Measurements from ENCODE around the gene TM7SF3.

TM7SF3 gene

DNA sequence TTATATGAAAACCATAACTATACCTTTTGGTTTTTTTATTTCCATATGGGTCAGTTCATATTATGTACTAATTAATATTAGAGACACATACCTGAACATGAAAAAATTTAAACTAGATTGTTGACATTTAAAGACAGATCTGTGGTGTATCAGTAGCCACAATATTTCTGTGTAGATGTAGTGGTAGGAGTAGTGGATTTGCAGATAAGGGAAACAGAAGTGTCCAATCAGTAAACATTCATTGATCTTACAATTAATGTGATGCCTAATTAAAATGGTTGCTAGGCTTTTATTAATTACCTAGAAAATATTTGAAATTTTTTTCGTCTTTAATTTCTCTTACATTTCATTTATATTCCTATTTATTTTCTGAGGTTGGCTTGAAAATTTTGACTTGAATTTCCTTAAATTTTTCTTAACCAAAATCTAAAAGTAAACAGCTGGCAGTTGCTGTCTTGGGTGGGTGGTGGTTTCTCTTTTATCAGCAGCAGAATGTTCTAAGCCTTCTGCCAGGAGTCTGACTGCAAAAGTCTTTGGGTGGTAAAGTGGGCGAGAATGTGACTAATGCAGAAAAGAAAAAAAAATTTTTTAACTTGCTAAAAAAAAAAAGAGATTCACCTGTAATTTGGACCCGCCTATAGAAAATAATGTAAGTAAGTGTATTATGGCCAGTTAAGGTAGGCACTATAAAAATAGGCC lies 73.5 kb downstream of the TM7SF3 start:
- H3K4me3 ChIP-seq (ENCODE audit: low read depth, low read length) = no peak overlapping the region
- TF ChIP-seq, protein P1, sequence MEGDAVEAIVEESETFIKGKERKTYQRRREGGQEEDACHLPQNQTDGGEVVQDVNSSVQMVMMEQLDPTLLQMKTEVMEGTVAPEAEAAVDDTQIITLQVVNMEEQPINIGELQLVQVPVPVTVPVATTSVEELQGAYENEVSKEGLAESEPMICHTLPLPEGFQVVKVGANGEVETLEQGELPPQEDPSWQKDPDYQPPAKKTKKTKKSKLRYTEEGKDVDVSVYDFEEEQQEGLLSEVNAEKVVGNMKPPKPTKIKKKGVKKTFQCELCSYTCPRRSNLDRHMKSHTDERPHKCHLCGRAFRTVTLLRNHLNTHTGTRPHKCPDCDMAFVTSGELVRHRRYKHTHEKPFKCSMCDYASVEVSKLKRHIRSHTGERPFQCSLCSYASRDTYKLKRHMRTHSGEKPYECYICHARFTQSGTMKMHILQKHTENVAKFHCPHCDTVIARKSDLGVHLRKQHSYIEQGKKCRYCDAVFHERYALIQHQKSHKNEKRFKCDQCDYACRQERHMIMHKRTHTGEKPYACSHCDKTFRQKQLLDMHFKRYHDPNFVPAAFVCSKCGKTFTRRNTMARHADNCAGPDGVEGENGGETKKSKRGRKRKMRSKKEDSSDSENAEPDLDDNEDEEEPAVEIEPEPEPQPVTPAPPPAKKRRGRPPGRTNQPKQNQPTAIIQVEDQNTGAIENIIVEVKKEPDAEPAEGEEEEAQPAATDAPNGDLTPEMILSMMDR (IDR thresholded peaks at IDR 0.05; ENCODE audit: borderline replicate concordance, insufficient read depth, low read depth, low read length) = no peak

DNA sequence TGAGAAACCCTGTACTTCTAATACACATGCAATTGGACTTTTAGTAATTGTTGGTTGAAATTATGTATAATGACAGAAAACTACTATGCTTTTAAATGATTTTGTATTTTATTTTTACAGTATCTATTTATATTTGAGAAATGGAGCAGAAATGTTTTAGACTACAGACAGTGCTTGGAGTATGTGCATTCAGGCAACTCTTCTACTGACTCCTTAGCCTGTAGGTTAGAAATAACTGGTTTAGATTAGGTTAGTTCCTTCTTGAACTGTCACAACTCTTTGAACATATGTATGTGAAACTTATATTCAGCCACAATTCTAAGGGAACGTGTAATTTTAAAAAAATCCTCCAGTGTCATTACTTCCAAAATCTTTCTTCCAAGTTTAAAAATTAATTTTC lies 74.2 kb downstream of the TM7SF3 start:
- peak overlapping the region; percentile 24 for H3K4me3 ChIP-seq (ENCODE audit: low read depth, low read length)

DNA sequence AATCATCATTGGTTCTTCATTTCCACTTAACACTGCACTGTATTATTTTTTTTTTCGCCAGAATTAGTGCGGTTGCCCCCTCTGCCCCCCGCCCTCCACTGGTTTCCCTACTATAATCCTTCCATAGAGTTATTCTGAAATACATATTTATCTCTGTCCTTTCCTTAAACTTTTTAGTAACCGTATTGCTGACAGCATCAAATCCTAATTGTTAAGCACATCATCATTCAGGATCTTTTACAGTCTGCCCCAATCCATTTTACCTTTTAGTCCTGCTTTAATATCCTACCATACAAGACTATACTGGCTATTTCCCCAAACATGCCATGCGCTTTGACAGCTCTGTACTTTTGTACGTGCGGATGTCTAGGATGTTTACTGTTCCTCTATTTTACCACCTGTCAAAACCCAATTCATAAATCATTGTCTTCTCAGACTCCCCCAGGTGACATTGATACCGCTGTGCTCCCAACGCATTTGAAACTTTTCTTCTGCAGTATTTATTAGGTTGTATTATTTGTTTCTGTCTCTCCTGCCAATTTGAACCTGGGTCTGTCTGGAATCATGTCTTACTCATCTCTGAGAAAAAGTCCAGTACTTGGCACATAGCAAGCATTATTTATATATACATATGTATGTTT lies 74.9 kb downstream of the TM7SF3 start:
- peak overlapping the region; percentile 96 for H3K4me3 ChIP-seq (ENCODE audit: low read depth, low read length)
- TF ChIP-seq, protein P1 (IDR thresholded peaks at IDR 0.05; ENCODE audit: borderline replicate concordance, insufficient read depth, low read depth, low read length) = no peak

More for the DNA sequence above, 74.2 kb downstream of the TM7SF3 start:
- TF ChIP-seq, protein P1 (IDR thresholded peaks at IDR 0.05; ENCODE audit: borderline replicate concordance, insufficient read depth, low read depth, low read length) = no peak

DNA sequence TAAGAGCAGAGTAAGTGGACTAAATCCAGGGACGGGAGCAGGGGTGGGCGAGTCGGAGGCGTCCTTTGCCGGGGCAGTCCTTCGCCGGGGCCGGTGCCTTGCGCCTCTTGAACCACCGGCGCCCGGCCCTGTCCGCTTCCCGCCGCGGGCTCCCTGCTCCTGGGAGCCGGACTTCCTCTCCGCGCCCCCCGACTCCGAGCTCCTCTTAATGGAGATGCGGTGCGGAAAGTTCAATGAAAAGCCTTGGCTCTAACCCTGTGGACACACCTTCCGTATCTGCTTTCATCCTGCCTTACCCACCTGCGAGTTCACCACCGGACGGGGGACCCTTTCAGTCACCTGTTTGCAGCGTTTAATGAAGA lies 75.5 kb downstream of the TM7SF3 start:
- TF ChIP-seq, protein P1 (IDR thresholded peaks at IDR 0.05; ENCODE audit: borderline replicate concordance, insufficient read depth, low read depth, low read length) = no peak
- peak overlapping the region; percentile 96 for H3K4me3 ChIP-seq (ENCODE audit: low read depth, low read length)

DNA sequence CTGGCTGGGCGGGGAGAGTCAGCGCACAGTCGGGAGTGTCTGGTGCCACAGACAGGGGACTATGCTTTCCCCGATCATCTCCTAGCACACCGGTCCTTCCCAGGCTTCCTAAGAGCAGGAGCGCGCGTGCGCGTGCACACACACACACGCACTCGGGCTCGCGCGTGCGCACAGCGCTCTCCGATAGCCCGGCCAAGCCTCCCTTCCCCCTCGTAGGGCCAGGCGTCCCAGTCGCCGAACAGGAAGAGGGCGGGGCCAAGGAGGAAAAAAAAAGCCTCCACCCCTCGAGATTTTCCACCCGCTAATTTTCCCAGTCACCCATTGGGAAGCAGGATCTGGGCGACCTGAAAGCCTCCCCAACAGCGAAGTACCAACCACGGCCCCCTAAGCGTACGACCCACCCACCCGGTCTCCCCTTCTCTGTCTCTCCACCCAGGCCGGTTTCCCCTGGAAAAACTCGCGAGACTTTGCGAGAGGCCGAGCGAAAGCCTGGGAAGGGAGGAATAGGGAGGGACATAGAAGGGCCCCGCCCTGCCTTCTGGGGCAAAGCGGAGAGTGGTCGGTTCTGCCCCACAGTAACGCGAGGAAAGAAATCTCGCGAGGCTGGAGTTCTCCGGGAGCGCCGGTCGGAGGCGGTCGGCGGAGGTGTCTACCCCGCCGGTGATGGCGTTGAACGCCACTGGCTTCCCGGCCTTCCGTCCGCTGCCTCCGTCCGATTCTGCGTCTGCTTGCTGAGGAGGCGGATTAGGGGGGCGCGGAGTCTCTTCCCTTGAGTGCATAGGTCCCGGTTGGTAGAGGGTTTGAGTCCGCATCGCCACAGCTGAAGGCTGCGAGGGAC lies 76.1 kb downstream of the TM7SF3 start, which contains the start of the genes FGFR1OP2 and INTS13:
Gene FGFR1OP2, plus strand, starts transcription at position 608 of the 838 bp plus-strand sequence. CDS start 15,689 bp downstream, outside the sequence.
Gene INTS13, minus strand, starts transcription at position 119 of the 838 bp plus-strand sequence. CDS start 1,178 bp downstream, outside the sequence.
- peak within 1 kb of the TSS; percentile 96 for H3K4me3 ChIP-seq (ENCODE audit: low read depth, low read length)

DNA sequence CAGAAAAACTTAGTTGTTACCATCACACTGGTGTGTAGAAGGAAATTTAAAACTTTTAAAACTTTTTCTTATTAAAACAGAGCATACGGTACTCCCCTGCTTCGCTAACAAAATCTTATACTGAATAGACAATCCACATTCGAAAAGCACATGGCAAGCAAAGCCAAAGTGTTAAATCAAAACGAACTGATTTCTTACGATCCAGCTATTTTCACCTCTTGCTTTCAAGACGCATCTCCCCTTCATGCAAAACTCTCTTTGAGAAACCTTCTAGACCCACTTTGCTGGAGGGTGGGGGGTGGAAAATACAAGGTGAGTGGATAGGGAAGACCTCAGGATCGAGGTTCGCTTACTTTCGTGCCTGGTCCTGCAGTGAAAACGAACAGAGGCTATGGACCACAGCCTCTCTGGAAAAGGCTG lies 76.7 kb downstream of the TM7SF3 start:
- peak overlapping the region; percentile 96 for H3K4me3 ChIP-seq (ENCODE audit: low read depth, low read length)
- TF ChIP-seq, protein P1 (IDR thresholded peaks at IDR 0.05; ENCODE audit: borderline replicate concordance, insufficient read depth, low read depth, low read length) = no peak

More for the DNA sequence above, 76.1 kb downstream of the TM7SF3 start, which contains the start of the genes FGFR1OP2 and INTS13:
- TF ChIP-seq, protein P1 (IDR thresholded peaks at IDR 0.05; ENCODE audit: borderline replicate concordance, insufficient read depth, low read depth, low read length) = no peak
